Measurements from ENCODE around the gene ANKRD31. TPM values are rescaled to one million over a fixed set of nuclear protein-coding genes. Genes with fewer than 3 reads are reported as not detected.
A peak's percentile ranks its signal among the peaks of the same experiment; 100 is the strongest.

Gene ANKRD31
- polyA plus RNA-seq, 1 experiment: 0.06 TPM

DNA sequence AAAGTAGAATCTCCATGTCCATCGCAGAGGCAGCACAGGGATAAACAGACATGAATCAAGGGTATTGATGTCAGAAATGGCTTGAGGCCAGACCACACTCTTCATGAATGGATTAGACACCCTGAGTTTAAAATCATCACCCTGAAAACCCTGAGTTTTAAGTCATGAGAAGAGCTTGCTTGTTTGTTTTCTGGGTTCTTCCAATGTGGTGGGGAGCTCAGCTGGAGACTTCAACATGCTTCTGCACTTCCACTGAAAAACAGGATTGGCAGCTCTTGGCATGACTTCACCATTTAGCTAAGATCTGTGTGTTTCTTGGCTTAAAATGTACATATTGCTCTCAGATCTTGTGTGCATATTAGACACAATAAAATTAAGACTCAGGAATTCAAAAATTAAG lies 194.2 kb downstream of the ANKRD31 start:
- TF ChIP-seq, protein P1, sequence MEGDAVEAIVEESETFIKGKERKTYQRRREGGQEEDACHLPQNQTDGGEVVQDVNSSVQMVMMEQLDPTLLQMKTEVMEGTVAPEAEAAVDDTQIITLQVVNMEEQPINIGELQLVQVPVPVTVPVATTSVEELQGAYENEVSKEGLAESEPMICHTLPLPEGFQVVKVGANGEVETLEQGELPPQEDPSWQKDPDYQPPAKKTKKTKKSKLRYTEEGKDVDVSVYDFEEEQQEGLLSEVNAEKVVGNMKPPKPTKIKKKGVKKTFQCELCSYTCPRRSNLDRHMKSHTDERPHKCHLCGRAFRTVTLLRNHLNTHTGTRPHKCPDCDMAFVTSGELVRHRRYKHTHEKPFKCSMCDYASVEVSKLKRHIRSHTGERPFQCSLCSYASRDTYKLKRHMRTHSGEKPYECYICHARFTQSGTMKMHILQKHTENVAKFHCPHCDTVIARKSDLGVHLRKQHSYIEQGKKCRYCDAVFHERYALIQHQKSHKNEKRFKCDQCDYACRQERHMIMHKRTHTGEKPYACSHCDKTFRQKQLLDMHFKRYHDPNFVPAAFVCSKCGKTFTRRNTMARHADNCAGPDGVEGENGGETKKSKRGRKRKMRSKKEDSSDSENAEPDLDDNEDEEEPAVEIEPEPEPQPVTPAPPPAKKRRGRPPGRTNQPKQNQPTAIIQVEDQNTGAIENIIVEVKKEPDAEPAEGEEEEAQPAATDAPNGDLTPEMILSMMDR (IDR thresholded peaks at IDR 0.05; ENCODE audit: low read depth, low read length): no peak
- ChIA-PET CTCF (interaction anchor here (2.5 kb wide), 1 partner anchor 8 kb away, joined by 18 read pairs; no protein-coding TSS in a partner anchor), POLR2A (no interaction called here)
- H3K9me3 ChIP-seq (ENCODE audit: control insufficient read depth, insufficient read depth, low read length): no peaks in the 10 kb centered on the region
- no peaks in the 10 kb centered on the region for H3K27me3 ChIP-seq (ENCODE audit: control insufficient read depth, insufficient read depth, low read length)
- H3K27ac ChIP-seq (ENCODE audit: low read depth, low read length): no peak overlapping the region
- DNase-seq (ENCODE audit: low read depth, low spot score): no peak
- H3K4me3 ChIP-seq (ENCODE audit: low read depth, low read length): no peak overlapping the region

DNA sequence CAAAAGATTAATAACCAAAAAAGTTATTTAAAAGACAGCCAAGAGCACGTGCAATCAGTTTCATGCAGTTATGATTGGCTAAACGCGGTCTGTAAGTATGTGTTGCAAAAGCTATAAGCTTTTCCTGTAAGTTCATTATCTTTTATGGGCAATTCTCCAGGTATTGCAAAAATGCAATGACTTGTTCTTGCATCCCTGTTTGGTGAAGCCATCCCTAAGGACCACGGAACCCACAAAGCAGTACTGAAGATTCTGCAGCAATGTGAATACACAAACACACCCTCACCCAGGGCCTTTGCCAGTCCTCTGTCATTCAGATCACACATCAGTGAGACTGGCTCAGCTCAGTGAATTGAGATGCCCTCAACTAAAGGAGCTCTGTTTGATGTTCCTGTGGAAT lies 195.7 kb downstream of the ANKRD31 start:
- TF ChIP-seq, protein P1 (IDR thresholded peaks at IDR 0.05; ENCODE audit: low read depth, low read length): no peak
- H3K9me3 ChIP-seq (ENCODE audit: control insufficient read depth, insufficient read depth, low read length): no peaks in the 10 kb centered on the region
- no peak for DNase-seq (ENCODE audit: low read depth, low spot score)
- ChIA-PET CTCF (interaction anchor here (2.5 kb wide), 1 partner anchor 9 kb away, joined by 18 read pairs; no protein-coding TSS in a partner anchor), POLR2A (no interaction called here)
- H3K4me3 ChIP-seq (ENCODE audit: low read depth, low read length): no peak overlapping the region
- no peaks in the 10 kb centered on the region for H3K27me3 ChIP-seq (ENCODE audit: control insufficient read depth, insufficient read depth, low read length)
- H3K27ac ChIP-seq (ENCODE audit: low read depth, low read length): no peak overlapping the region

DNA sequence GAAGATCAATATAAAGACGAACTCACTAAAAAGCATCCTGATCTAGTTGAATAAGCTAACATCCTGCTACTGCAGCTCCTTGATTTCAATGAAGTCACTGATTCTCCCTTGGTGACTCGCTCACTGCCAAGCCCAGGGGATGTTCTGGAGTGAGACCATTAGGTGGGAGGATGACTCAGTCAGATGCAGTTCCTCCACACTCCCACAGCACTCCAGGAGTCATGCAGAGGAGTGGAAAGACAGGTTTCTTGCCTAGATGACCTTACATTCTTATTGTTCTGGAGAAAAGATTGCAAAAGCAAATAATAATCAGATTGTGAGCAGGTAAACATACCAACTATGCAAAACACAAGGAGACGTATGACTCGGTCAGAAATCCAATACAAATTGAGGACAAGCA lies 199.6 kb downstream of the ANKRD31 start:
- CTCF ChIA-PET: interaction anchor here (2.9 kb wide), 1 partner anchor 13 kb away, joined by 15 read pairs; no protein-coding TSS in a partner anchor
- Histone ChIP-seq H3K4me3 (ENCODE audit: low read depth, low read length) (no peak overlapping the region), H3K27ac (ENCODE audit: low read depth, low read length) (no peak overlapping the region), H3K9me3 (ENCODE audit: control insufficient read depth, insufficient read depth, low read length) (no peaks in the 10 kb centered on the region), H3K27me3 (ENCODE audit: control insufficient read depth, insufficient read depth, low read length) (peaks cover 1% of the 10 kb centered on the region)
- DNase-seq (ENCODE audit: low read depth, low spot score): peak; percentile 51
- POLR2A ChIA-PET: no interaction called here
- TF ChIP-seq, protein P1 (IDR thresholded peaks at IDR 0.05; ENCODE audit: low read depth, low read length): no peak

DNA sequence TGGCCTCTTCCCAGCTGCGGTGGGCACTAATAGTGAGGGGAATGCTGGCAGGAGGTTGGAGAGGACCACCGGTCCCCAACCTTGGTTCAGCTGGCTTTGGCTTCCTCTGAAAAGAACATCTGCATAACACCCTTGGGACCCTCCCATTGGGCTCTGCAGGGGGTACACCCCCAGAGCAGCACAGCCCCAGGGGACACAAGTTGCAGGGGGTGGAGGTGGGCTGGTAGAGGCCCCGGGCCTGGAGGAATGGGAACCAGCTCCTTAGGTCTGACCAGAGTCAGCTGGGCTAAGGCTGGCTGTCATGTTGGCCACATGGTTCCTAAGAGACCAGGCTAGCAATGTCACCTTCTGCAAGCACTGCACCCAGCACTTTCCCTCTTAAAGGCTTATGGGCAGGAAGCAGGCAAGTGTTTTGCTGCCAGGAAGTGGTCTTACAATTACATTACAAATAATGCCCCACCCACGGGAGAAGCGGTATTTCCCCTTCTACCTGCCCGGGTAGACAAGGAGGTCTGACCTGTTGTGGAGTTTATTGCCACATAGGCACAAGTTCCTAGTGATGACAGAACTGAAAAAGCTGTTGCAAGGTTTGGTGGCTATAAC lies 202.4 kb downstream of the ANKRD31 start:
- no peak for DNase-seq (ENCODE audit: low read depth, low spot score)
- Histone ChIP-seq H3K9me3 (ENCODE audit: control insufficient read depth, insufficient read depth, low read length) (no peaks in the 10 kb centered on the region), H3K4me3 (ENCODE audit: low read depth, low read length) (no peak overlapping the region), H3K27ac (ENCODE audit: low read depth, low read length) (no peak overlapping the region), H3K27me3 (ENCODE audit: control insufficient read depth, insufficient read depth, low read length) (peaks cover 3% of the 10 kb centered on the region)
- ChIA-PET CTCF (interaction anchor here (0.7 kb wide), 1 partner anchor 25 kb away, joined by 4 read pairs; no protein-coding TSS in a partner anchor), POLR2A (no interaction called here)
- TF ChIP-seq, protein P1 (IDR thresholded peaks at IDR 0.05; ENCODE audit: low read depth, low read length): no peak

DNA sequence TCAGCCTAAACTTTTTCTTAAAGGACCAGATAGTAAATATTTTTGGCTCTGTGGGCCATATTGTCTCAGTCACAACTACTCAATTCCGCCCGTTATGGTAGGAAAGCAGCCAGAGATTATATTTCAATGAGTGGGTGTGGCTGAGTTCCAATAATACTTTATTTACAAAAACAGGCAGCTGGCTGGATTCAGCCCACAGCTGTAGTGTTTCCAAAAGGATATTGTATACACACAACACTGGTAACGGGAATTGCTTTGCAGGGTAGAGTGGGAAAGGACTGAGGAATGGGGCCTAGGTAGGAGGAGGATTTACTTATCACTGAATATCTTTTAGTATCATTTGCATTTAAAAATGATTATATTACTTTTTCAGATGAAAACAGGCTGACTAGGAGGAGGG lies 205.3 kb downstream of the ANKRD31 start:
- TF ChIP-seq, protein P1 (IDR thresholded peaks at IDR 0.05; ENCODE audit: low read depth, low read length): no peak
- POLR2A ChIA-PET: no interaction called here
- H3K9me3 ChIP-seq (ENCODE audit: control insufficient read depth, insufficient read depth, low read length): no peaks in the 10 kb centered on the region
- H3K27me3 ChIP-seq (ENCODE audit: control insufficient read depth, insufficient read depth, low read length): peaks cover 3% of the 10 kb centered on the region
- H3K4me3 ChIP-seq (ENCODE audit: low read depth, low read length): no peak overlapping the region
- CTCF ChIA-PET: no interaction called here
- H3K27ac ChIP-seq (ENCODE audit: low read depth, low read length): no peak overlapping the region
- no peak for DNase-seq (ENCODE audit: low read depth, low spot score)
